NCI-H82 (cell line): ENCODE results near the gene FOXJ1.

Experiments used
- DNase-seq: peaks from one replicate; lab custom pipeline; 2025; lab: John Stamatoyannopoulos, UW

Gene FOXJ1

DNA sequence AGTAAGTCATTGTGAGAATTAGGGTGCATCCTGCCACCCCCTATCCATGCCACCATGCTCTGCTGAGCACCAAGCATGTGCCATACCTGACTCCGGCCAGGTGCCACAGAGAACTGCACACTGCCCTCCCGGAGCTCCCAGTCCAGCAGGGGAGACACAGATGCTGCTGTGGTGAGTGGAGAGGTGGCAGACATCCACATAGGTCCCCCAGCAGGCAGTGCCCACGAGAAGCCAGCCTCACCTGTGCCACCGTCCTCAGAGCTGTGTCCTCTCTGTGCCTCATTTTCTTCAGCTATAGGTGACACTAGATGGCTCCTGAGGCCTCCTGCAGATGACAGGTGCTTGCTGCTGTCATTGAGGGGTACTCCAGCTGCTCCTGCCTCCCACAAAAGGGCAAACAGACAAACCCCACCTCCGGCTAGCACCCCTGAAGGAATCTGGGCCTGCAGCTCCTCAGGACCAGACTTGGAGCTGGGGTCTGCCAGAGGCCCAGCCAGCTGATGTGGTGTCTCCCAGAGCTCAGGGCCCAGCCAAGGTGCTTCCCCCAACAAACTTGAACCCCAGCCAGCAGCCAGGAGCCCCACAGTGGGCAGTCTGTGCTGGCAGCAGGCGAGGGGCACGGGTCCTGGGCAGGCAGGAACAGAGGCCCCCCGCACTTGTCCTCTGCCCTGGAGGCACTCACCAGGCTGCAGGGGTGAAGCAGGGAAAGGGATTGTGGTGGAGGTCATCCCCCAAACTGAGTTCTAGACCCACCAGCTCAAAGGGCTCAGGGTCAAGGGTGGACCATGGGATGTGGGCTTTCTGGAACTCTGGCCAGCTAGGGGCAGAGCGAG is 17.1 kb downstream of the FOXJ1 start:
- DNase-seq = no peak

DNA sequence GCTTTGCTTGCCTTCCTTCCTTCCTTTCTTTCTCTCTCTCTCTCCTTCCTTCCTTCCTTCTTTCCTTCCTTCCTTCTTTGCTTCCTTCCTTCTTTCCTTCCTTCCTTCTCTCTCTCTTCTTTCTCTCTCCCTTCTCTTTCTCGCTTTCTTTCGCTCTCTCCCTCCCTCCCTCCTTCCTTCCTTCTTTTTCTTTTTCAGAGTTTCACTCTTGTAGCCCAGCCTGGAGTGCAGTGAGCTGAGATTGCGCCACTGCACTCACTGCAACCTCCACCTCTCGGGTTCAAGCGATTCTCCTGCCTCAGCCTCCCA is 17.9 kb downstream of the FOXJ1 start:
- DNase-seq = no peak

DNA sequence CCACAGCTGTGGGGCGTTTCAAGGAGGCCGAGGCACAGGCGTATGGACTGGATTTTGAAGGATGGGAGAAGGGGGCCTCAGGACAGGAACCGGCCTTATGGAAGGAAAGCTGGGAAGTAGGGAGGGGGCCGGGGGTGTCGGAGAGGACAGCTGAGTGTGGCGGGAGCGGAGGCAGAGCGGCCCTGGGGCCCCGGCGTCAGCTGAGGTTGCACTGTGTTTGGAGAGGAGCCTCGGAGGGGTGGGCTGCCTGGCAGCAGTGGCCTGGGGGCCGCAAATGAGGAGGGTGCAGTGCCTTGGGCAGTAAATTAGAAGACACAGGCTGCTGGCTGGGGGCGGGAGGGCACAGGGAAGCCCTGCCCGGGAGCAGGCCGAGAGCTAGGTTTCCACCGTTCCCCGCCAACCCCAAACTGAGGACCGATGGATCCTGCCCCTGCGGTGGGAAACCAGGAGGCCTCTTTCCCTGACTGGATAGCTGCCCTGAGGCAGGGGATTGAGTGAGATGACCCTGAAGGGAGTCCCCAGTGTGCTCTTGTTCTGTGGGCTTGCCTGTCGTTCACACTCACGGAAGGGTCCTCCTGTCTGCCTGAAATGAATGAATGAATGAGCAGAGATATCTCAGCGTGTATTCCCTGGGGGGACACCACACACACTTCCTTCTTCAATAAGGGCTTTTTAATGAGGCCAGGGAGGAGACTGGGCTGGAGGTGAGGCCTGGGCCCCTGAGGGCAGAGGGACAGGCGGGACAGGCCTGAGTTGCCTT is 18.4 kb downstream of the FOXJ1 start:
- DNase-seq = no peak

DNA sequence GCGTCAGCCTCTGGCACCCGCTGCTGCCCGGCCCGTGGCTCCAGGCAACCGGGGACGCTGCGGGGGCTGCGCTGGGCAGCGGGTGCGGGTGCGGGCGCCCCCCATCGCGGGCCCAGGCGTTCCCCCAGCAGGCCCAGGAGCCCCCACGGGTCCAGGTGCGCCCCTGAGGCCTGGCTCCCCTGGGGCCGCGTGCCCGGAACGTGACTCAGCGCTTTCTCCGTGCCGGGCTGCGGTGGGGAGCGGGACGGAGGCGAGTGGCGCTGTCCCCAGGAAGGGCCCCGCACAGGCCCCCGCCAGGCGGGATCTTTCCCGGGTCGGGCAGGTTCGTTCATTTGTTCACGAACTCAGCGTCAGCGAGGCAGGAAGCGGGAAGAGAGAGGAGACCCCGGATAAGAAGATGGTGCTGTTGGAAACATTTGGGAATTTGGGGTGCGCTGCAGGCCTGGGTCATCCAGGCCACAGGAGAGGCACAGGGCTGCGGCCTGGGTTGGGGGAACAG is 19.1 kb downstream of the FOXJ1 start:
- DNase-seq = no peak

DNA sequence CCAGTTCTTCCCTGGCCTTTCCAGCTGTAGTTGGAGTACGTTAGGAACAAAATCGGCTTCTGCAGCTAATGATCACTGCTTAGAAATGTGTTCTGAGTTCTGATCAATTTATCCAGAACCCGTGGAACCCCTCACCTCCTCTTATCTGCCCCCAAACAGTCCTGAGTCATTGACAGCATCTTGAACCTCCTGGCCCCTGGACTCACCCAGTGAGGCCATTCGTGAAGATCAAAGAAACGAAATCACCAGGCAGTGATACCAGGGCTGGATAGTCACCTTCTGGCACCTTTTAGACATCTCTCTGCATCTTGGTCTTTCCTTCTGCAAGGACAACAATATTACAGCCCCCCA is 20.4 kb downstream of the FOXJ1 start:
- no peak for DNase-seq

DNA sequence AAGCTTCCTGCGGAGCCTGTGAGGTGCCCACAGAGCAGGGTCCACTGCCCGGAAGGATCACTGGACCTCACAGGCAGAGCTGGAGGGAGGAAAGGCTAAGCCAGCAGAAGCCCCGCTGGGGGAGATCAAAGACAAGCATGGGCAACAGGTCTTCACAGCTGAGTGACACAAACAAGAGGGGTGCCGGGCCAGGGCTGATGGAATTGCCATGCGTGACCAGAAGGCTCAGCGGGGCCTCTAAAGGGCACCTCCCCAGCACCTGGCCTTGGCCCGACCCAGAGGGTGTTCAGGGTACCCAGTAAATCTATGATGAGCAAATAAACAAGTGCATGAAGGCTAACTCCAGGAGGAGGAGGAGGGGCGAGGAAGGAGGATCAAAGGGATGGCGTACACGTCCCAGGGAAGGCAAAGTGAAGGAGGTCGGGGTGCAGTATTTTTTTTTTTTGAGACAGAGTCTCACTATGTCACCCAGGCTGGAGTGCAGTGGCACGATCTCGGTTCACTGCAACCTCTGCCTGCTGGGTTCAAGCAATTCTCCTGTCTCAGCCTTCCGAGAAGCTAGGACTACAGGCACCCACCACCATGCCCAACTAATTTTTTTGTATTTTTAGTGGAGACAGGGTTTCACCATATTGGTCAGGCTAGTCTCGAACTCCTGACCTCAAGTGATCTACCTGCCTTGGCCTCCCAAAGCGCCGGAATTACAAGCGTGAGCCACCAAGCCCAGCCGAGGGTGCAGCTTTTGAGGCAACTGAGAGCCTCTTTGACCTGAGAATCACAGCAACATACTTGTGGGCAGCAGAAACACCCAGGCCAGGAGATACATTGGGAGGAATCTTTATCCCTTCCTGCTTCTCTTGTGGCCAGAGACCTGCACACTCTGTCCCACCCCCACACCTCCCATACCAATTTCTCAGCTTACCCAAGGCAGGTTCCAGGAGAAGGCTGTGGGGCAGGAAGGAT is 21.4 kb downstream of the FOXJ1 start:
- DNase-seq = no peak

DNA sequence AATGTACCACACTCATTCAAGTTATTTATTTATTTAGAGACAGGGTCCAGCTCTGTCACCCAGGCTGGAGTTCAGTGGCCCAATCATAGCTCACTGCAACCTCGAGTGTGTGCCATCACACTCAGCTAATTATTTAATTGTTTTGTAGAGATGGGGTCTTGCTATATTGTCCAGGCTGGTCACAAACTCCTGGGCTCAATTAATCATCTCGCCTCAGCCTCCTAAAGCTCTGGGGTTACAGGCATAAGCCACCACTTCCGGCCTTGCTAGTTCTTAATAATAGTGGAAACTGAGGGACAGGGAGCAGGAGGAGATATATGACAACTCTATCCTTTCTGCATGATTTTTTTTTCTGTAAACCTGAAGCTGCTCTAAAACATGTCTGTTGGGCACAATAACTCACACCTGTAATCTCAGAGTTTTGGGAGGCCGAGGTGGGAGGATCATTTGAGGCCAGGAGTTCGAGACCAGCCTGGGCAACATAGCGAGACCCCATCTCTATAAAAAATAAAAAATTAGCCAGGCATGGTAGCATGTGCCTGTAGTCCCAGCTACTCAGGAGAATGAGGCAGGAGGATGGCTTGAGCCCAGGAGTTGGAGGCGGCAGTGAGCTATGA is 25.8 kb downstream of the FOXJ1 start:
- DNase-seq = no peak

DNA sequence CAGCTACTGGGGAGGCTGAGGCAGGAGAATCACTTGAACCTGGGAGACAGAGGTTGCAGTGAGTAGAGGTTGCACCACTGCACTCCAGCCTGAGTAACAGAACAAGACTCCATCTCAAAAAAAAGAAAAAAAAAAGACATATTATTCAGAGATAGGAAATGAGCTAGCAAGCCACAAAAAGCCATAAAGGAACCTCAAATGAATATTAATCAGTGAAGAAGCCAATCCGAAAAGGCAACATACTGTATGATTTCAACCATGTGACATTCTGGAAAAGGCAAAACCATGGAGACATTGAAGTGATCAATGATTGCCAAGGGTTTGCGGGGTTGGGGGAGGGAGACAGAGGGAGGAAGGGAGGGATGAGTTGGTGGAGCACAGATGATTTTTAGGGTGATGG is 29.1 kb downstream of the FOXJ1 start:
- DNase-seq = no peak

DNA sequence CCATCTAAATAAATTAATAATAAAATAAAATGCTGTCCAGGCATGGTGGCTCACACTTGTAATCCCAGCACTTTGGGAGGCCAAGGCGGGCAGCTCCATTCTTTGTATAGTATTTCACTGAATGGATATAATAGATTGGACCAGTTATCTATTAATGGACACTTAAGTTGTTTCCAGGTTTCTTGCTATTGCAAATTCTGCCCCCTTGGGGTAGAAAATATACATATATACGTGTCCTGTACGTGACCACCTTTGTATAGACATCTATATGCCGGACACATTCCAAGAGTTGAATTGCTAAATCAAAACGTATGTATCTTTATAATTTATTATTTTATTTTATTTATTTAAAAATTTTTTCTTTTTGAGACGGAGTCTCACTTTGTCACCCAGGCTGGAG is 33.5 kb downstream of the FOXJ1 start:
- DNase-seq = peak; percentile 54

DNA sequence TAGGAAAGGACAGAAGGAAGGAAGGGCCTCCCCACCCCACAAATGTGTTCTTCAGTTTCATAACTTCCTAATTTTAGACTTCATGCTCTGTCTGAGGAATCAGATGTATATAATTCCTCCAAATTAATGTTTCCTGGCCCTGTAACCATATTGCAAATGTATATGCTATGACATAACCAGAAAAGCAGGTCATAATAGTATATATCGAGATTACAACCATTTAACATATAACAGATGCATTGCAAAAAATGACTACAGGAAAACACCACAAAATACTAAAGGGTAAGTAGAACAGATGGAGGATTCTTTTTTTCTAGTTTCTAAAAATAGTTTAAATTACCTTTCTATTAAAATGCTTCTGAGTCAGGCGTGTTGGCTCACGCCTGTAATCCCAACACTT is 34.3 kb downstream of the FOXJ1 start:
- DNase-seq = no peak

DNA sequence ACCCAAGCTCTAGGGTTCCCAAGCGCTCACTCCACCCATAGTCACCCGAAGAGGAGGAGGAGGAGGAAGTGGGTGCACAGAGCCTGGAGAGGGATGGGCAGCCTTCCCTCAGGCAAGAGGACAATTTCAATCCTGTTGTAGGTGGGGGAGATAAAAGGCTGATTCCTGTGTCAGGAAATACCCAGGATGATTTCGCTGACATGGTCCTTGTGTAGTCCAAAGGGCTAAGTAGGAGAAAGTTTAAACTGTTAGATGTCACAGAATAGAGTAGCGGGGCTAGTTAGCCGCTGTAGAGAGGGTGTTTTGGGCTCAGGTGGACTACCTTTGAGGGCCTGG is 36.2 kb downstream of the FOXJ1 start:
- no peak for DNase-seq

DNA sequence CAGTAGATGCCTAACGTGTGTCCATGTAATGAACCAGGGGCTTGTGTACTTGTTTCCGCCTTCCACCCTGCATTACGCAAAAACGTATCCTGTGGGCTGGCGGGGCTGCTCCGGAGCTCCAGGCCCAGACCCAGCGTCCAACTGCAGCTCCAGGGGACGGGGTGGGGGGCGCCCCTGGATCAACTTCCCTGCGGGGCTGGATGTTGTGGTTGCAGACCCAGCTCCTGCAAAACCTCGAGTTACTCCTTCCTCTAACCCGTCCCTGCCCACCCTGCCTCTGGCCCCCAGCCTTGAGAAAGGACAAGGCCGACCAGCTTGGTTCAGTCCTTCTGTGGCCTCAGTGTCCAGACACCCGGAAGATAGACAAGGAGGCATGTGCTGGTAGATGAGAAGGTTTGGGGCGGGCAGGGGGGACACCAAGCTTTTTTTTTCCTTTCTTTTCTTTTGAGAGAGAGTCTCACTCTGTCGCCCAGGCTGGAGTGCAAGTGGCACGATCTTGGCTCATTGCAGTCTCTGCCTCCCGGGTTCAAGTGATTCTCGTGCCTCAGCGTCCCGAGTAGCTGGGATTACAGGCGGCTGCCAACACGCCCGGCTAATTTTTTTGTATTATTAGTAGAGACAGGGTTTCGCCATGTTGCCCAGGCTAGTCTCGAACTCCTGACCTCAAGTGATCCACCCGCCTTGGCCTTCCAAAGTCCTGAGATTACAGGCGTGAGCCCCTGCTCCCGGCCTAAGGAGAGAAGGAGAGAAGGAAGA is 36.7 kb downstream of the FOXJ1 start:
- no peak for DNase-seq

DNA sequence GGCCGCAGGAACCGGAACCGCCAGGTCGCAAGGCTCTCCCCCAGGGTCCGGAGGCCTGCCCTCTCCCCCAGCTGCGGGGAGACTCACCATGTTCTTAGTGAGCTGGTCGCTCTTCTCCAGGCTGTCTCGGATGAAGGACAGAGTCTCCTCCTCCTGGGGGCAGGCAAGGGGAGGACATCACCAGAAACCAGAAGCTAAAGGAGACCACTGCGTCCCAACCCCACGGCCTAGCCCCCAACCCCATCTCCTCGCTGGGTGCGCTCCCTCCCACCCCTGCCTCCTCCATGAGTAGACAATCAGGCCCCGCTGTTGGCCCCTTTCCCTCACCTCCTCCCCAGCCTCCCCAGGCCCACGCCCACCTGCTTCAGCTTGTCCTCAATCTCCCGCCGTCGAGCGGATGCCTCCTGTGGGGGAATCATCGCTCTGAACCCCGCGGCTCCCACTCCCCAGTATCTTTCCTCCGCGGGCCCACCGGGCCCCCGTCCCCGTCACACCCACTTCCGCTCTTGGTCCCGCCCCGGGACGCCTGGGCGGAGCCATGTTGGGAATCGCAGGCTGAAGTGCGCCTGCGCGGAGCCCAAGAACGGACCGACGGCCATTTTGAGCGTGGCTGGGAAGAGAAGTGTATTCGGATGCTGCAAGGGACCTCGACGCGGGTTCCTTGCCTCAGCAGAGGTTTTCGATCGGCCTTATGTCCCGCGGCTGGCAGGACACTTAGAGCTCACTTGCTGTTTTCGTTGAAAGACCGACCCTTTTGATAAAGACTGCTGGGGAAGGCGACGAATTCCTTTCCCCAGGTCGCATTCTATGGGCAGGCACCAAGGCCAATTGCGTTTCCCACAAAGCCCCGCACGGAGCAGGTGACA is 37.5 kb downstream of the FOXJ1 start, which contains the start of gene EXOC7:
TSS of gene EXOC7 (minus strand) at position 514 of the 866 bp plus-strand sequence. CDS start at position 419, 95 bp downstream.
- peak; percentile 97 for DNase-seq

DNA sequence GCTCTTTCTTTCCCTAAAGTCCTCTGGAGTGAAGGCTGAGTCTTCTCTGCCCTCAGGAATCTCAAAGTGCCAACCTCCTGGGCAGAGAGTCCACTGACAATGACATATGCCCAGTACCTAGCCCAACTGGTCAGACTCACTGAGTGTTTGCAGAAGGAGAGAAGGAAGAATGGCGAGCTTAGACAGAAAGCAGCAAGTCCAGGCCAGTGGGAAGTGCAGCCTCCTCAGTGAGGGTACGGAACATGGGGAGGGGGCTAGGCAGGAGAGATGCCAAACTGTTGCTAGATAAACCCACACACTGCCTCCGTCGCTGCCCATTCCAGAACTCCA is 38.1 kb downstream of the FOXJ1 start:
- no peak for DNase-seq

DNA sequence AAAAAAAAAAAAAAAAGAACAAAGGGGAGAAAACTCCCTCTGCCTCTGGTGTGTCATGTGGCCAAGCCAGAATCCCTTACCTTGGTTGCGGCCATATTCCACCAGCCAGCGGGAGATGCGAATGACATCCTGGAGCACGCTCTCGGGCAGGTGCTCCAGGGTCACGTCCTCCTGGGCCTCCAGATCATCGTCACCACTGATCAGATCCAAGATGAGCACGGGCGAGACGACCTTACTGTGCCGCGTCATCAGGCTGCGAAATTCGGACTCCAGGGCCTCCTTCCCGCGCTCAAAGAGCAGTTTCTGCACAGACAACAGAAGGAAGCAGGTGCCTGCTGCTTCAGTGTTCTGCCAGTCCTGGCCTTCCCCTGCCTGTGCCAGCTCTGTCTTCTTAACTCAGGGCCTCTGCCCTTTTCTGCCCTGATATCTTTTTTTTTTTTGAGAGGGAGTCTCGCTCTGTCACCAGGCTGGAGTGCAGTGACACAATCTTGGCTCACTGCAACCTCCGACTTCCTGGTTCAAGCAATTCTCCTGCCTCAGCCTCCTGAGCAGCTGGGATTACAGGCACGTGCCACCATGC is 43.2 kb downstream of the FOXJ1 start:
- DNase-seq = no peak

DNA sequence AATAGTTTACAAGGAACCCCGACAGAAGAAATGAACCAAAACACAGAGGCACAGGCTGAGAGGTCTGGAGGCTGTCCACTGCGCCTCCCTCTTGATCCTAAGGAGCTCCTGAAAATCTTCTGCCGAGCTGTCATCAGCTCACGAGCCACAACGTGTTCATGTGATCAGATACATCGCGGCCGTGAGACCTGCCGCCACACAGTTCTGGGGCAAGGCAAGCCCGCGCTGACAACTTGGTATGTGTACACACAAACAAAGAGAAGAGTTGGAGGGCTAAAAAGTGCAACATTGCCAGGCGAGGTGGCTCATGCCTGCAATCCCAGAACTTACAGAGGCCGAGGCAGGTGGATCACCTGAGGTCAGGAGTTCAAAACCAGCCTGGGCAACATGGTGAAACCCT is 45.1 kb downstream of the FOXJ1 start:
- DNase-seq = no peak

DNA sequence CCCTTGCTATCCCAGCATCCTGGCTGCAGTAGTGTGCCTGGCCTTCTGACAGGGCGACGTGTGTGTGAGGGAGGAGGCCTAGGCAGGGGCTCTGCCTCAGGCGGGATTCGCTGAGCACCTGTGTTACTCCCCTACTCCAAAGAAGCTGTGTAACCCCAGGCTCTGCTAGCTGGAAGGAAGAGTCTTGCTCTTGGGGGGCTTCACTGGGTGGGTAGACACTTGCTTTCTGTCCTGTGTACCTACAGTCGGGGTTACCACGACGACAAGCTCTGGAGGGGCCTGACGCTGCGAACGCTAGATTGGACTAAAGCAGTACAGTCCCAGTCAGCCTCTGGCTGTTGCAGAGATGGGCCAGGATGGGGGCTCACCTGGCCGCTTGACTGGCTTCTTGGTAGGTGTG is 47.0 kb downstream of the FOXJ1 start:
- no peak for DNase-seq

DNA sequence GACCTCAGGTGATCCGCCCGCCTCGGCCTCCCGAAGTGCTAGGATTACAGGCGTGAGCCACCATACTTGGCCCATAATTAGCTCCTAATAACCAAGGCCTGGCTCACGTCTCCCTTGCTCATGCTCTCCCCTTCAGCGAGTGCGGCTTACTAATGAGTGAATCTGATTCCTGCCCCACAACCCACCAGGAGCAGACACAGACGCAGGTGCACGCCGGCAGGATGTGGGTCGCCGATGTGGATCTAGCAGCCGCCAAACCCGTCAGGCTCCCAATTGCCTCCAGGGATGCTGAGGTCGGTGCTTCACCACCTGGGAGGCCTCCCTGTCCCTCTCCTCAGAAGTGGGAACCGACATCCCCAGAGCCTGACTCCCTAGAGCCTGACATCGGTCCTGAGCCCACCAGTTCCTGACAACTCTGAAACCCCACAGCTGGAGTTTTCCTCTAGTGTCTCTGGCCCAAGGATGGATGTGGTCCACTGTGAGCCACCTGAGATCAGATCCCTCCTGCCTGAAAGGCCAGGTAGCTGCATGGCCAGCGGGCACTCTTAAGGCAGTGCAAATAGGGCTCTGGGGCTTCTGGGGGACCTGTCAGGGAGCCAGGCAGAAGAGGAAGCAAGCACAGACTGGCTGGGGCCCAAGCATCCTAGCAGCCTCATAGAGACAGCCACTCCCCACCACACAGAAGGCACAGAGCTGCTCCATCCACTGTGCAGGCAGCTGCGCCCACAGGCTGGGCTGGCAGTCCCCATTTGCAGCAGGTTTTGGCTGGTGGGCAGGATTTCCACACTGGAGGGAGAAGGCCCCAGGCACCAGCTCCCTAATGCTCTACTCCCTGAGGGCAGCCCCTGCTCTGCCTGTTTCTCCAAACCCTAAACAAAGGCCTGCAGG is 48.3 kb downstream of the FOXJ1 start:
- DNase-seq = no peak
